COR-L47 (cell line): Measurements from ENCODE around the gene RAD51B.

Experiments
- DNase-seq: peaks from one replicate; lab custom pipeline; 2025; lab: John Stamatoyannopoulos, UW

RAD51B gene

GRCh38 chr14:68492381-68493151 lies 673.0 kb downstream of the RAD51B start:
- DNase-seq: no peak

GRCh38 chr14:68493152-68493911 lies 673.8 kb downstream of the RAD51B start:
- DNase-seq: no peak

- DNase-seq: no peak
Measured at GRCh38 chr14:68495101-68496039, 675.8 kb downstream of the RAD51B start.

GRCh38 chr14:68497011-68497410 lies 677.4 kb downstream of the RAD51B start:
- no peak for DNase-seq

GRCh38 chr14:68499451-68499850 lies 679.9 kb downstream of the RAD51B start:
- DNase-seq: no peak

- DNase-seq: no peak
Measured at GRCh38 chr14:68501171-68501570, 681.6 kb downstream of the RAD51B start.

- no peak for DNase-seq
Measured at GRCh38 chr14:68501614-68502052, 682.1 kb downstream of the RAD51B start.

- no peak for DNase-seq
Measured at GRCh38 chr14:68502230-68502629, 682.7 kb downstream of the RAD51B start.

- no peak for DNase-seq
Measured at GRCh38 chr14:68503186-68503825, 683.7 kb downstream of the RAD51B start.

- no peak for DNase-seq
Measured at GRCh38 chr14:68504861-68505260, 685.3 kb downstream of the RAD51B start.

- no peak for DNase-seq
Measured at GRCh38 chr14:68506021-68506644, 686.6 kb downstream of the RAD51B start.

- DNase-seq: no peak
Measured at GRCh38 chr14:68506645-68507419, 687.3 kb downstream of the RAD51B start.

GRCh38 chr14:68507544-68508081 lies 688.0 kb downstream of the RAD51B start:
- no peak for DNase-seq

GRCh38 chr14:68508581-68508980 lies 689.0 kb downstream of the RAD51B start:
- no peak for DNase-seq

GRCh38 chr14:68509188-68509983 lies 689.8 kb downstream of the RAD51B start:
- no peak for DNase-seq

- DNase-seq: no peak
Measured at GRCh38 chr14:68510201-68511128, 690.9 kb downstream of the RAD51B start.

GRCh38 chr14:68511129-68512047 lies 691.8 kb downstream of the RAD51B start:
- DNase-seq: no peak
